HepG2 (cell line): ENCODE results near the gene MAN2A2. TPM values are rescaled to one million over a fixed set of nuclear protein-coding genes. Genes with fewer than 3 reads are reported as not detected.

Experiments used
- ATAC-seq: fragments of 200-7000 bp; cut with Tn5 transposase; 3 replicates; pipeline ENCODE4 v1.9.1; 2020; ENCODE audit warnings: mild to moderate bottlenecking, moderate library complexity
- BruUV-seq: library from RNA; stranded (reverse); fragments of 400-500 nt; replicated peaks from 2 replicates; lab custom pipeline; 2021; lab: Mats Ljungman, UMichigan
- CTCF ChIA-PET: fragments of 300-600 bp; formaldehyde crosslinking; extraction: SDS; loops from one replicate; lab custom pipeline; 2021; ENCODE audit warnings: low total read pairs, inconsistent platforms, low intra/inter-chr PET ratio; lab: Yijun Ruan, JAX
- POLR2A ChIA-PET: fragments of 350-600 bp; sonication (Branson Sonifier 250); formaldehyde crosslinking; loops from one replicate; lab custom pipeline; 2020; ENCODE audit warnings: antibody characterized with exemption, inconsistent platforms; lab: Yijun Ruan, JAX
- DNase-seq: peaks from one replicate; pipeline ENCODE4 v3.0.0-alpha.2; 2015; ENCODE audit warnings: low spot score
- FAIRE-seq: peaks from 3 replicates; lab custom pipeline; 2011; peaks lifted over from hg19 to GRCh38; lab: Jason Lieb, UNC
- H2AFZ ChIP-seq: one replicate; pipeline ENCODE4 v1.6.1; 2011; ENCODE audit warnings: low read length, inconsistent platforms
- H3K27ac ChIP-seq: fragments of 300-600 bp; 3 replicates; pipeline ENCODE4 v1.8.0; 2011; ENCODE audit warnings: mixed run types, mild to moderate bottlenecking, mixed read lengths, low read length, inconsistent platforms; ENCODE audit not compliant: insufficient read depth; ENCODE audit errors: extremely low read length
- H3K27me3 ChIP-seq, 2 experiments: fragments of 200-600 bp in 1 of 2; 2 replicates in 1 of 2; 3 replicates in 1 of 2; pipeline versions ENCODE4 v1.6.0 to v1.8.0; 2011; ENCODE audit warnings: low read length in 2 of 2, mild to moderate bottlenecking in 2 of 2, moderate library complexity in 2 of 2, inconsistent platforms in 1 of 2; ENCODE audit not compliant: insufficient read depth in 2 of 2, control insufficient read depth in 1 of 2
- H3K36me3 ChIP-seq, 2 experiments: fragments of 200-600 bp in 1 of 2; replicated peaks in 1 of 2; 2 replicates in 1 of 2; 3 replicates in 1 of 2; pipeline versions ENCODE4 v1.5.1 to v1.8.0; 2011; ENCODE audit warnings: low read length in 2 of 2, inconsistent platforms in 1 of 2; ENCODE audit not compliant: insufficient read depth in 2 of 2, control insufficient read depth in 1 of 2
- H3K4me1 ChIP-seq: 2 replicates; pipeline ENCODE4 v1.5.1; 2012; ENCODE audit warnings: low read length, inconsistent platforms; ENCODE audit not compliant: insufficient read depth
- H3K4me2 ChIP-seq: 2 replicates; pipeline ENCODE4 v1.6.0; 2011; ENCODE audit warnings: low read depth, low read length, inconsistent platforms
- H3K4me3 ChIP-seq, 3 experiments: fragments of 200-600 bp in 1 of 3; sonication (generic), shearing (Covaris generic) in 1 of 3; replicated peaks in 1 of 3; 2 replicates each; pipeline ENCODE4 v1.5.1; 2011 to 2016; ENCODE audit warnings: low read length in 3 of 3, inconsistent platforms in 2 of 3, low read depth in 2 of 3, mild to moderate bottlenecking in 2 of 3, control low read depth in 1 of 3, mixed read lengths in 1 of 3; ENCODE audit not compliant: insufficient read depth in 1 of 3
- H3K79me2 ChIP-seq: one replicate; pipeline ENCODE4 v1.6.1; 2011; ENCODE audit warnings: low read length, inconsistent platforms; ENCODE audit not compliant: insufficient read depth
- H3K9ac ChIP-seq: 2 replicates; pipeline ENCODE4 v1.6.0; 2011; ENCODE audit warnings: mild to moderate bottlenecking, low read depth, low read length, inconsistent platforms; ENCODE audit not compliant: insufficient read depth
- H3K9me3 ChIP-seq: 2 replicates; pipeline ENCODE4 v1.5.1; 2012; ENCODE audit warnings: mild to moderate bottlenecking, low read length
- H4K20me1 ChIP-seq: 2 replicates; pipeline ENCODE4 v1.6.0; 2011; ENCODE audit warnings: inconsistent platforms, mild to moderate bottlenecking, low read length, moderate library complexity; ENCODE audit not compliant: insufficient read depth
- CTCF ChIP-seq: sonication (generic); formaldehyde crosslinking; IDR thresholded peaks from 2 replicates; pipeline ENCODE4 v1.5.0; 2020; ENCODE audit warnings: mild to moderate bottlenecking, missing genetic modification reagents, moderate library complexity
- HNRNPUL1 ChIP-seq: fragments of 200-400 bp; formaldehyde crosslinking; IDR thresholded peaks from 2 replicates; pipeline ENCODE4 v1.6.1; 2017; ENCODE audit warnings: low read depth, mild to moderate bottlenecking, low read length, moderate library complexity
- IRX3 ChIP-seq: sonication (generic); formaldehyde crosslinking; IDR thresholded peaks from 2 replicates; pipeline ENCODE4 v1.8.1; 2023; ENCODE audit warnings: mild to moderate bottlenecking, low read depth, missing genetic modification reagents, borderline replicate concordance
- RBFOX2 ChIP-seq: fragments of 200-400 bp; formaldehyde crosslinking; IDR thresholded peaks from 2 replicates; pipeline ENCODE4 v1.6.1; 2017; ENCODE audit warnings: low read depth, mild to moderate bottlenecking, low read length
- SMAD9 ChIP-seq: sonication (generic); formaldehyde crosslinking; IDR thresholded peaks from 2 replicates; pipeline ENCODE4 v1.5.1; 2020; ENCODE audit warnings: mild to moderate bottlenecking, missing genetic modification reagents
- TBX3 ChIP-seq: fragments of 450-650 bp; IDR thresholded peaks from 2 replicates; pipeline ENCODE4 v1.6.1; 2017; ENCODE audit warnings: antibody characterized with exemption, mild to moderate bottlenecking, inconsistent platforms, borderline replicate concordance
- ZNF317 ChIP-seq: sonication (generic); formaldehyde crosslinking; IDR thresholded peaks from 2 replicates; pipeline ENCODE4 v1.5.0; 2020; ENCODE audit warnings: mild to moderate bottlenecking, missing genetic modification reagents
- WGBS: methylation state at CpG from one replicate; pipeline ENCODE4 v1.1.6; 2017; ENCODE audit warnings: low lambda C conversion rate; 5-methylcytosine and 5-hydroxymethylcytosine counted together
- in situ Hi-C: cut with HindIII; loops from 2 replicates; pipeline ENCODE4 v1.10.0; 2017; ENCODE audit warnings: low pct_unique_long_range_greater_than_20kb; ENCODE audit not compliant: extremely low pct_ligation_motif_present
- intact Hi-C: fragments of 100-400 bp; cut with micrococcal nuclease; formaldehyde crosslinking; loops from one replicate; pipeline ENCODE4 v1.10.0; 2022; ENCODE audit not compliant: unreplicated experiment
- polyA plus RNA-seq, 8 experiments: library from polyadenylated mRNA; depleted of rRNA in 3 of 8; stranded (reverse) in 7 of 8; unstranded in 1 of 8; fragments of >200 nt; fragmentation: Illumina TruSeq in 4 of 8; extraction: Trizol in 4 of 8; gene quantifications; 2 replicates each; pipeline versions ENCODE4 v1.2.1 to v1.2.3, GENCODE V29; 2011 to 2016; ENCODE audit warnings: low read depth in 4 of 8, missing spikeins in 1 of 8, mixed read lengths in 1 of 8; ENCODE audit not compliant: insufficient read depth in 1 of 8
- total RNA-seq, 5 experiments: library from RNA; depleted of rRNA; stranded (reverse); fragments of >200 nt; fragmentation: Illumina TruSeq; extraction: Trizol; gene quantifications; 2 replicates each; pipeline ENCODE4 v1.2.3, GENCODE V29; 2016; ENCODE audit warnings: low read depth in 1 of 5
- TF ChIP-seq, protein P1 (sequence below): sonication (generic); formaldehyde crosslinking; IDR thresholded peaks from 2 replicates; pipeline ENCODE4 v1.5.0; 2020; ENCODE audit warnings: missing genetic modification reagents

Gene MAN2A2
- total and polyA plus RNA-seq, 2 of the 13 experiments (the other 11 are each of a cell fraction or from before 2014, with no cell fraction given): 17.5 to 51.5 TPM

- CTCF ChIA-PET: no interaction called here
- H3K9me3 ChIP-seq: no peaks in the 10 kb centered on the region
- FAIRE-seq (no peak), ATAC-seq (no peak), DNase-seq (no peak)
- H3K4me1 ChIP-seq: peaks cover 33% of the 10 kb centered on the region
- H4K20me1 ChIP-seq: 0 out of 2 replicates have a peak, but pooled peaks cover 5% of the 10 kb centered on the region
- intact Hi-C loops: no loop called here
- H3K4me2 ChIP-seq: no peak overlapping the region
- in situ Hi-C loops: no loop called here
- POLR2A ChIA-PET: interaction anchor here (1.8 kb wide), 1 partner anchor 22 kb away, joined by 6 read pairs; no protein-coding TSS in a partner anchor
- TF ChIP-seq TBX3 (no peak), RBFOX2 (0 out of 2 replicates have a peak, but pooled peaks have one; percentile 21), SMAD9 (CRISPR knock-in tag) (no peak), IRX3 (CRISPR knock-in tag) (no peak), CTCF (CRISPR knock-in tag) (no peak), HNRNPUL1 (no peak), ZNF317 (CRISPR knock-in tag) (no peak)
- TF ChIP-seq, protein P1, sequence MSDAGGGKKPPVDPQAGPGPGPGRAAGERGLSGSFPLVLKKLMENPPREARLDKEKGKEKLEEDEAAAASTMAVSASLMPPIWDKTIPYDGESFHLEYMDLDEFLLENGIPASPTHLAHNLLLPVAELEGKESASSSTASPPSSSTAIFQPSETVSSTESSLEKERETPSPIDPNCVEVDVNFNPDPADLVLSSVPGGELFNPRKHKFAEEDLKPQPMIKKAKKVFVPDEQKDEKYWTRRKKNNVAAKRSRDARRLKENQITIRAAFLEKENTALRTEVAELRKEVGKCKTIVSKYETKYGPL: no peak
- no peak overlapping the region for H3K4me3 ChIP-seq
- BruUV-seq: no TSS peak
- H3K36me3 ChIP-seq: peaks cover 6 to 32% of the 10 kb centered on the region in 2 experiments; a peak in 4 of 5 replicates
- 88% methylated on average over 25 of the region's 35 CpGs for WGBS
- H3K9ac ChIP-seq: no peak overlapping the region
- H3K27ac ChIP-seq: no peak overlapping the region
- no peaks in the 10 kb centered on the region for H3K79me2 ChIP-seq
- no peaks in the 10 kb centered on the region for H3K27me3 ChIP-seq
- H2AFZ ChIP-seq: no peak overlapping the region
Observed at GRCh38 chr15:90881181-90881977, 21.7 kb upstream of the MAN2A2 start.
